CD14-positive monocyte (primary cell): Measurements from ENCODE around the gene HOXA5. TPM values are rescaled to one million over a fixed set of nuclear protein-coding genes. Genes with fewer than 3 reads are reported as not detected.

Experiments
- DNase-seq, 3 donors: peaks; one replicate each; pipeline ENCODE4 v3.0.0-alpha.2; 2011 to 2022
- H2AFZ ChIP-seq: 2 replicates; pipeline ENCODE4 v1.6.0; 2012; ENCODE audit warnings: mild to moderate bottlenecking, low read depth, low read length, inconsistent platforms; ENCODE audit not compliant: insufficient read depth, poor library complexity, severe bottlenecking
- H3K27ac ChIP-seq, 2 donors: 1 replicate in 1 of 2; 2 replicates in 1 of 2; pipeline ENCODE4 v1.5.1; 2012 to 2013; ENCODE audit warnings: low read length in 2 of 2, control low read depth in 1 of 2, inconsistent platforms in 1 of 2, low read depth in 1 of 2, mild to moderate bottlenecking in 1 of 2
- H3K27me3 ChIP-seq, 2 donors: one replicate each; pipeline versions ENCODE4 v1.6.0 to v1.6.1; 2011 to 2013; ENCODE audit warnings: low read length in 2 of 2; ENCODE audit not compliant: control insufficient read depth in 2 of 2, insufficient read depth in 2 of 2
- H3K36me3 ChIP-seq, 2 donors: replicated peaks in 1 of 2; 1 replicate in 1 of 2; 2 replicates in 1 of 2; pipeline versions ENCODE4 v1.5.1 to v1.6.1; 2012 to 2013; ENCODE audit warnings: low read length in 2 of 2, control low read depth in 1 of 2, inconsistent platforms in 1 of 2, mild to moderate bottlenecking in 1 of 2; ENCODE audit not compliant: insufficient read depth in 2 of 2, control insufficient read depth in 1 of 2
- H3K4me1 ChIP-seq, 2 donors: 1 replicate in 1 of 2; 2 replicates in 1 of 2; pipeline versions ENCODE4 v1.5.1 to v1.6.1; 2012 to 2013; ENCODE audit warnings: low read length in 2 of 2, control low read depth in 1 of 2, inconsistent platforms in 1 of 2, mild to moderate bottlenecking in 1 of 2, moderate library complexity in 1 of 2; ENCODE audit not compliant: insufficient read depth in 2 of 2, control insufficient read depth in 1 of 2
- H3K4me2 ChIP-seq: replicated peaks from 2 replicates; pipeline ENCODE3; 2012; ENCODE audit warnings: low read length, moderate library complexity, mild to moderate bottlenecking; ENCODE audit not compliant: poor library complexity, severe bottlenecking; ENCODE audit errors: extremely low read depth
- H3K4me3 ChIP-seq, 3 experiments: fragments of 200-600 bp in 1 of 3; sonication (generic) in 1 of 3; replicated peaks in 1 of 3; 1 replicate in 2 of 3; 2 replicates in 1 of 3; pipeline ENCODE4 v1.5.1; 2011 to 2013; ENCODE audit warnings: low read length in 3 of 3, mild to moderate bottlenecking in 3 of 3, control low read depth in 2 of 3, low read depth in 2 of 3, inconsistent platforms in 1 of 3, moderate library complexity in 1 of 3
- H3K79me2 ChIP-seq: 2 replicates; pipeline ENCODE4 v1.6.0; 2012; ENCODE audit warnings: mild to moderate bottlenecking, control low read depth, inconsistent platforms, low read length, moderate library complexity; ENCODE audit not compliant: insufficient read depth
- H3K9ac ChIP-seq: 2 replicates; pipeline ENCODE4 v1.6.0; 2017; ENCODE audit warnings: low read length, mild to moderate bottlenecking; ENCODE audit not compliant: insufficient read depth, poor library complexity, severe bottlenecking
- H3K9me3 ChIP-seq, 2 donors: replicated peaks in 1 of 2; 1 replicate in 1 of 2; 2 replicates in 1 of 2; pipeline versions ENCODE4 v1.5.1 to v1.6.1; 2012 to 2013; ENCODE audit warnings: low read length in 2 of 2, control low read depth in 1 of 2; ENCODE audit not compliant: control insufficient read depth in 1 of 2, insufficient read depth in 1 of 2
- H4K20me1 ChIP-seq: 2 replicates; pipeline ENCODE4 v1.6.0; 2012; ENCODE audit warnings: mild to moderate bottlenecking, low read length, control low read depth, moderate library complexity; ENCODE audit not compliant: insufficient read depth
- H3K27ac Mint-ChIP-seq, 7 donors: one replicate each; pipeline ENCODE4 v1.8.0; 2020; ENCODE audit warnings: mild to moderate bottlenecking in 7 of 7, mixed read lengths in 7 of 7, moderate library complexity in 6 of 7, inconsistent platforms in 2 of 7
- H3K27me3 Mint-ChIP-seq, 3 donors: one replicate each; pipeline ENCODE4 v1.8.0; 2021 to 2022; ENCODE audit warnings: low read depth in 3 of 3, mild to moderate bottlenecking in 3 of 3, mixed read lengths in 3 of 3, moderate library complexity in 3 of 3, inconsistent platforms in 1 of 3
- H3K36me3 Mint-ChIP-seq, 2 donors: one replicate each; pipeline ENCODE4 v1.8.0; 2020; ENCODE audit warnings: mixed read lengths in 2 of 2, inconsistent platforms in 1 of 2, mild to moderate bottlenecking in 1 of 2
- H3K4me1 Mint-ChIP-seq: one replicate; pipeline ENCODE4 v1.8.0; 2020; ENCODE audit warnings: mild to moderate bottlenecking, mixed read lengths
- H3K4me3 Mint-ChIP-seq, 2 donors: one replicate each; pipeline ENCODE4 v1.8.0; 2020; ENCODE audit warnings: mild to moderate bottlenecking in 2 of 2, mixed read lengths in 2 of 2, moderate library complexity in 1 of 2
- H3K9me3 Mint-ChIP-seq, 7 donors: one replicate each; pipeline ENCODE4 v1.8.0; 2020 to 2022; ENCODE audit warnings: mixed read lengths in 7 of 7, mild to moderate bottlenecking in 6 of 7, moderate library complexity in 6 of 7, inconsistent platforms in 2 of 7
- WGBS: methylation state at CpG from one replicate; pipeline ENCODE4 v1.1.5; 2013; ENCODE audit warnings: missing lambda C conversion rate; ENCODE audit not compliant: insufficient coverage; 5-methylcytosine and 5-hydroxymethylcytosine counted together
- intact Hi-C, 2 donors: fragments of 100-400 bp; cut with micrococcal nuclease; formaldehyde crosslinking; loops; one replicate each; pipeline versions ENCODE4 v1.15.0 to v1.15.1; 2023
- polyA plus RNA-seq, 3 donors: library from polyadenylated mRNA; depleted of rRNA in 1 of 3; unstranded in 2 of 3; stranded (reverse) in 1 of 3; fragments of 300-500 nt in 2 of 3; fragments of >200 nt in 1 of 3; fragmentation: Illumina TruSeq in 2 of 3; gene quantifications; 1 replicate in 2 of 3; 2 replicates in 1 of 3; pipeline ENCODE4 v1.2.3, GENCODE V29; 2012 to 2021
- TF ChIP-seq, protein P1 (sequence below): fragments of 200-600 bp; IDR thresholded peaks from one replicate; pipeline ENCODE4 v1.8.0; 2022; ENCODE audit warnings: antibody characterized with exemption, mild to moderate bottlenecking

HOXA5 gene
- polyA plus RNA-seq, 3 donors: 0.85 to 3.0 (median 1.8) TPM

DNA sequence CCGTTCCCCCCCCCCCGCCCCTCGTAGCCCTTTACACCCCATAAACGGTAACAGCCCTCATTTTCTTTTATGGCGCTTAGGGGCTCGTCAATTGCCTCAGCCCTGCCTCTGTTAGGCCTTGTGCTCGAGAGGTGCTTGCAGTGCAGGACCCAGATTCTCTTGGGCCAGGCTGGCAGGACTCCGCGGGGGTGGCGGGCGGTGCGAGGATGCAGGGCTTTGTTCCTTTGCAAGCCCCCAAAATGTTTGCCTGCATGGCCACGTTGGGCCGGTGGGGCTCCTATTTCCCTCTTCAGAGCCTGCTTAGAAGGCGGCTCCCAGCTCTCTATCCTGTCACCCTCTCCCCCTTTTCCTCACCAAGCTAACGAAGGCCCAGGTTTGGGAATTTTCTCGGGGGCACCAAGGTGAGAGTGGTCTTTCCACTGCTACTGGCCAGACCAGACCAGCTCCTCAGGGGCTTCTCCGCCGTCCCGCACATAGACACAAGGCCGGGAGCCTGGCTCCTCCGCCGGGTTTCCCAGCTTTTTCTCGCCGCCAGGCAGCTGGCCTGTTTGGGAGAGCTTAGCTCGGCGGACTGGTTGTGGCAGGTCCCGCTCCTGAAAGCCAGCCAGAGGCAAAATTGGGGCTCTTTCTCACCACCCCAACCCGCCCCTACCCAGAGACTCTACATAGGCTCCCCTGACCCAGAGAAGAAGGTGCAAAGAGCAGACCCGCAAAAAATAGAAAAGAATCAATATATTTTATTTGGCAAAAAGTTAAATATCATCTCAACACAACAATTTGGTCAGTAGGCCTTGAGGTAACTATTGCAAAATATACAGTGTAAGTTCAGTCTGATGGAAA, 18.5 kb upstream of the HOXA5 start:
- Mint-ChIP-seq H3K4me1 (peaks cover 68% of the 10 kb centered on the region), H3K36me3 (peaks cover 11 to 35% of the 10 kb centered on the region in 2 donors), H3K9me3 (peaks cover 0 to 49% (median 34%) of the 10 kb centered on the region in 7 donors), H3K27ac (no peak overlapping the region), H3K4me3 (peak overlapping the region; percentile 16 to 92), H3K27me3 (peaks cover 84 to 93% (median 86%) of the 10 kb centered on the region in 3 donors)
- Histone ChIP-seq H3K36me3 (no peaks in the 10 kb centered on the region), H3K4me2 (peak overlapping the region; percentile 92), H3K27ac (no peak overlapping the region), H3K4me1 (peaks cover 64 to 79% of the 10 kb centered on the region in 2 donors), H3K27me3 (peaks cover 59 to 92% of the 10 kb centered on the region in 2 donors), H3K9ac (no peak overlapping the region), H3K9me3 (peaks cover 13 to 39% of the 10 kb centered on the region in 2 donors), H3K79me2 (peaks cover 7% of the 10 kb centered on the region), H4K20me1 (no peaks in the 10 kb centered on the region), H2AFZ (no peak overlapping the region), H3K4me3 (peak overlapping the region in 1 of 3 experiments; percentile 94)
- no peak for DNase-seq
- 12% methylated on average over 16 of the region's 30 CpGs for WGBS
- intact Hi-C loops: loop anchor here (5.0 to 10.0 kb wide), 4 partner anchors 307 to 795 kb away; no protein-coding TSS in a partner anchor
- TF ChIP-seq, protein P1, sequence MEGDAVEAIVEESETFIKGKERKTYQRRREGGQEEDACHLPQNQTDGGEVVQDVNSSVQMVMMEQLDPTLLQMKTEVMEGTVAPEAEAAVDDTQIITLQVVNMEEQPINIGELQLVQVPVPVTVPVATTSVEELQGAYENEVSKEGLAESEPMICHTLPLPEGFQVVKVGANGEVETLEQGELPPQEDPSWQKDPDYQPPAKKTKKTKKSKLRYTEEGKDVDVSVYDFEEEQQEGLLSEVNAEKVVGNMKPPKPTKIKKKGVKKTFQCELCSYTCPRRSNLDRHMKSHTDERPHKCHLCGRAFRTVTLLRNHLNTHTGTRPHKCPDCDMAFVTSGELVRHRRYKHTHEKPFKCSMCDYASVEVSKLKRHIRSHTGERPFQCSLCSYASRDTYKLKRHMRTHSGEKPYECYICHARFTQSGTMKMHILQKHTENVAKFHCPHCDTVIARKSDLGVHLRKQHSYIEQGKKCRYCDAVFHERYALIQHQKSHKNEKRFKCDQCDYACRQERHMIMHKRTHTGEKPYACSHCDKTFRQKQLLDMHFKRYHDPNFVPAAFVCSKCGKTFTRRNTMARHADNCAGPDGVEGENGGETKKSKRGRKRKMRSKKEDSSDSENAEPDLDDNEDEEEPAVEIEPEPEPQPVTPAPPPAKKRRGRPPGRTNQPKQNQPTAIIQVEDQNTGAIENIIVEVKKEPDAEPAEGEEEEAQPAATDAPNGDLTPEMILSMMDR: no peak

DNA sequence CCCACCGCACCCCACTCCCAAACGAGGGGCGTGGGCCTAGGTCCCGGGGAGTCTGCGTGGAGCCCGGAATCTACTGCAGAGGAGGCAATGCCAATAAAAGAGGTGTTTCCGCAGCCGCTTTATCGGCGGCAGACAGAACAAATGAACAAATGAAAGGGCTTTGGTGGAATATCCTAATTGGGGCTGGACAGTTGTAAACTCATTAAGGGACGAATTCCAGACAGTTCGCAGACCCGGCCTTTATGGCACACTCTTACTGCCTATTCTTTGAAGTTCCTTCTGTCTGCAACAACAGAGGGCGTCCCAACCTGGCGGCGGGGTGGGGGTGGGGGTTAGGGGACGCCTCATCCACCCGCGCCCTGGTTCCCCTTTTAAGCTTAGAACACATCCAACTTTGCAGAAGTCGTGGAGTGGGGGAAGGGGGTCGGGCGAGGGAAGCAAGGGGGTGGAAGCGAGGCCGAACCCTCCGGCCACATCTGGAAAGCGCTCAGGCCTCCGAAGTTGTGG, 17.8 kb upstream of the HOXA5 start:
- peak overlapping the region; percentile 90 for H2AFZ ChIP-seq
- no peaks in the 10 kb centered on the region for H4K20me1 ChIP-seq
- H3K9me3 ChIP-seq: peaks cover 7 to 39% of the 10 kb centered on the region in 2 donors
- Mint-ChIP-seq H3K4me1 (peaks cover 66% of the 10 kb centered on the region), H3K27me3 (peaks cover 84 to 93% (median 85%) of the 10 kb centered on the region in 3 donors), H3K27ac (peak overlapping the region in 5 of 7 donors; percentile 14 to 80 (median 30)), H3K9me3 (peaks cover 0 to 48% (median 29%) of the 10 kb centered on the region in 7 donors), H3K4me3 (peak overlapping the region; percentile 86), H3K36me3 (peaks cover 8 to 35% of the 10 kb centered on the region in 2 donors)
- peak overlapping the region; percentile 53 to 94 (median 79) for H3K4me3 ChIP-seq
- peaks cover 62 to 92% of the 10 kb centered on the region in 2 donors for H3K27me3 ChIP-seq
- H3K36me3 ChIP-seq: no peaks in the 10 kb centered on the region
- H3K9ac ChIP-seq: peak overlapping the region; percentile 37
- TF ChIP-seq, protein P1: peak; percentile 72
- H3K4me1 ChIP-seq: peaks cover 61 to 77% of the 10 kb centered on the region in 2 donors
- H3K4me2 ChIP-seq: peak overlapping the region; percentile 92
- peaks cover 7% of the 10 kb centered on the region for H3K79me2 ChIP-seq
- DNase-seq: peak; percentile 70 to 81 (median 76)
- 0% methylated on average over 7 of the region's 27 CpGs for WGBS
- H3K27ac ChIP-seq: peak overlapping the region in 1 of 2 donors; percentile 52
- intact Hi-C loops: loop anchor here (5.0 to 10.0 kb wide), 4 partner anchors 306 to 794 kb away; no protein-coding TSS in a partner anchor
